GM12878 (cell line): Measurements from ENCODE around the gene EGR4. TPM values are rescaled to one million over a fixed set of nuclear protein-coding genes. Genes with fewer than 3 reads are reported as not detected.

Source experiments
- ATAC-seq: fragments of 200-7000 bp; cut with Tn5 transposase; 3 replicates; pipeline ENCODE4 v1.9.1; 2020; ENCODE audit warnings: mild to moderate bottlenecking, moderate library complexity
- BruUV-seq: library from RNA; stranded (reverse); fragments of 400-500 nt; replicated peaks from 2 replicates; lab custom pipeline; 2021; lab: Mats Ljungman, UMichigan
- CTCF ChIA-PET: fragments of 300-600 bp; sonication (Branson Sonifier 250); formaldehyde crosslinking; extraction: SDS; loops from one replicate; lab custom pipeline; 2021; ENCODE audit warnings: inconsistent platforms; lab: Yijun Ruan, JAX
- POLR2A ChIA-PET: fragments of 350-600 bp; formaldehyde crosslinking; extraction: SDS; loops from one replicate; lab custom pipeline; 2021; ENCODE audit warnings: inconsistent platforms; lab: Charles Lee
- RAD21 ChIA-PET: fragments of 300-600 bp; sonication (Branson Sonifier 250); formaldehyde crosslinking; loops from one replicate; lab custom pipeline; 2023; ENCODE audit warnings: antibody characterized with exemption; ENCODE audit not compliant: unreplicated experiment; lab: Charles Lee
- SMC1A ChIA-PET: fragments of 300-600 bp; sonication (Branson Sonifier 250); formaldehyde crosslinking; loops from one replicate; lab custom pipeline; 2023; ENCODE audit not compliant: unreplicated experiment, uncharacterized antibody; lab: Charles Lee
- DNase-seq: peaks from one replicate; pipeline ENCODE4 v3.0.0-alpha.2; 2011; ENCODE audit warnings: low read depth, low spot score
- FAIRE-seq: peaks from 3 replicates; lab custom pipeline; 2011; peaks lifted over from hg19 to GRCh38; lab: Jason Lieb, UNC
- H2AFZ ChIP-seq: 2 replicates; pipeline ENCODE4 v1.6.0; 2011; ENCODE audit warnings: low read depth, low read length, control low read depth; ENCODE audit not compliant: control insufficient read depth
- H3K27ac ChIP-seq: 2 replicates; pipeline ENCODE4 v1.5.1; 2011; ENCODE audit warnings: control low read depth; ENCODE audit not compliant: control insufficient read depth, insufficient read depth
- H3K27me3 ChIP-seq, 2 experiments: replicated peaks in 1 of 2; 2 replicates each; pipeline versions ENCODE4 v1.6.0 to v1.6.1; 2011; ENCODE audit warnings: low read length in 1 of 2; ENCODE audit not compliant: control insufficient read depth in 2 of 2, insufficient read depth in 2 of 2
- H3K36me3 ChIP-seq, 2 experiments: 2 replicates each; pipeline ENCODE4 v1.5.1; 2011; ENCODE audit warnings: low read length in 1 of 2; ENCODE audit not compliant: control insufficient read depth in 2 of 2, insufficient read depth in 2 of 2
- H3K4me1 ChIP-seq: 2 replicates; pipeline ENCODE4 v1.6.1; 2011; ENCODE audit warnings: mild to moderate bottlenecking, low read length, moderate library complexity, mixed read lengths; ENCODE audit not compliant: control insufficient read depth, insufficient read depth
- H3K4me2 ChIP-seq: 2 replicates; pipeline ENCODE4 v1.6.0; 2011; ENCODE audit warnings: control low read depth; ENCODE audit not compliant: control insufficient read depth, insufficient read depth
- H3K4me3 ChIP-seq: fragments of 200-600 bp; sonication (generic); 2 replicates; pipeline ENCODE4 v1.5.1; 2016
- H3K79me2 ChIP-seq: 2 replicates; pipeline ENCODE4 v1.6.0; 2011; ENCODE audit warnings: low read length; ENCODE audit not compliant: control insufficient read depth, insufficient read depth
- H3K9ac ChIP-seq: 2 replicates; pipeline ENCODE4 v1.8.0; 2011; ENCODE audit warnings: low read length, control low read depth, mixed read lengths; ENCODE audit not compliant: control insufficient read depth, insufficient read depth
- H3K9me3 ChIP-seq: replicated peaks from 3 replicates; pipeline ENCODE4 v1.5.1; 2011; ENCODE audit warnings: mild to moderate bottlenecking, low read length; ENCODE audit not compliant: control insufficient read depth, insufficient read depth
- H4K20me1 ChIP-seq: 2 replicates; pipeline ENCODE4 v1.6.0; 2011; ENCODE audit not compliant: control insufficient read depth, insufficient read depth
- ATF3 ChIP-seq: IDR thresholded peaks from 2 replicates; pipeline ENCODE4 v1.6.1; 2011; ENCODE audit warnings: low read depth, mild to moderate bottlenecking, low read length, moderate library complexity, borderline replicate concordance; ENCODE audit errors: extremely low read depth
- HDGF ChIP-seq: fragments of 450-650 bp; IDR thresholded peaks from 2 replicates; pipeline ENCODE4 v1.6.1; 2016; ENCODE audit warnings: antibody characterized with exemption
- IKZF1 ChIP-seq: fragments of 450-650 bp; conservative IDR thresholded peaks from 2 replicates; pipeline ENCODE4 v1.6.1; 2017; ENCODE audit warnings: antibody characterized with exemption, mild to moderate bottlenecking
- KDM1A ChIP-seq: fragments of 200-600 bp; sonication (generic); IDR thresholded peaks from 2 replicates; pipeline ENCODE4 v1.6.1; 2016; ENCODE audit warnings: borderline replicate concordance
- NFXL1 ChIP-seq: fragments of 450-650 bp; IDR thresholded peaks from 2 replicates; pipeline ENCODE4 v1.6.1; 2017; ENCODE audit warnings: antibody characterized with exemption, mild to moderate bottlenecking, borderline replicate concordance
- NFYA ChIP-seq: IDR thresholded peaks from 2 replicates; pipeline ENCODE4 v1.6.1; 2011; ENCODE audit warnings: low read depth, mild to moderate bottlenecking, low read length, improper control_type of control experiment, borderline replicate concordance
- PML ChIP-seq: IDR thresholded peaks from 2 replicates; pipeline ENCODE4 v1.6.1; 2012; ENCODE audit warnings: low read length, inconsistent platforms
- POLR2AphosphoS2 ChIP-seq: IDR thresholded peaks from 2 replicates; pipeline ENCODE4 v1.6.1; 2011; ENCODE audit warnings: low read depth, mild to moderate bottlenecking, low read length, improper control_type of control experiment, moderate library complexity
- PRDM15 ChIP-seq: fragments of 450-650 bp; formaldehyde crosslinking; IDR thresholded peaks from 2 replicates; pipeline ENCODE4 v1.4.0; 2020; ENCODE audit warnings: mild to moderate bottlenecking, moderate library complexity
- SMAD1 ChIP-seq: fragments of 450-650 bp; IDR thresholded peaks from 2 replicates; pipeline ENCODE4 v1.6.1; 2018; ENCODE audit warnings: mild to moderate bottlenecking, low read depth; ENCODE audit not compliant: partially characterized antibody
- STAT1 ChIP-seq: fragments of 450-650 bp; conservative IDR thresholded peaks from 2 replicates; pipeline ENCODE4 v1.6.1; 2014; ENCODE audit warnings: antibody characterized with exemption, mild to moderate bottlenecking
- TCF7 ChIP-seq: IDR thresholded peaks from 2 replicates; pipeline ENCODE4 v1.6.1; 2014; ENCODE audit warnings: antibody characterized with exemption, borderline replicate concordance
- WRNIP1 ChIP-seq: IDR thresholded peaks from 2 replicates; pipeline ENCODE4 v1.6.1; 2011; ENCODE audit warnings: low read depth, low read length, improper control_type of control experiment, borderline replicate concordance
- YY1 ChIP-seq: IDR thresholded peaks from 2 replicates; pipeline ENCODE4 v1.6.1; 2011; ENCODE audit warnings: low read depth, mild to moderate bottlenecking, low read length
- ZBED1 ChIP-seq: IDR thresholded peaks from 2 replicates; pipeline ENCODE4 v1.6.1; 2016; ENCODE audit warnings: borderline replicate concordance
- ZNF622 ChIP-seq: fragments of 450-650 bp; IDR thresholded peaks from 2 replicates; pipeline ENCODE4 v1.6.1; 2017; ENCODE audit warnings: mild to moderate bottlenecking, inconsistent platforms
- WGBS: methylation state at CpG from one replicate; pipeline ENCODE4 v1.1.6; 2016; ENCODE audit warnings: low lambda C conversion rate; ENCODE audit not compliant: insufficient replicate concordance, insufficient coverage; ENCODE audit errors: missing lambda C conversion rate; 5-methylcytosine and 5-hydroxymethylcytosine counted together
- in situ Hi-C: fragments of 300-500 bp; cut with MboI; formaldehyde crosslinking; loops from 9 replicates; pipeline ENCODE4 v1.14.3; 2018; ENCODE audit warnings: mixed read lengths
- intact Hi-C: fragments of 100-400 bp; cut with micrococcal nuclease; formaldehyde crosslinking; loops from one replicate; pipeline ENCODE4 v1.14.2; 2022; ENCODE audit not compliant: unreplicated experiment
- polyA plus RNA-seq, 11 experiments: library from polyadenylated mRNA; depleted of rRNA in 4 of 11; unstranded in 6 of 11; stranded (reverse) in 5 of 11; fragments of >200 nt; fragmentation: Nextera tagmentation in 4 of 11; fragmentation: Illumina TruSeq in 1 of 11; extraction: Ambion mirVana in 4 of 11; extraction: Trizol in 1 of 11; gene quantifications; 1 replicate in 1 of 11; 2 replicates in 10 of 11; pipeline versions ENCODE4 v1.2.1 to v1.2.3, GENCODE V29; 2011 to 2016; ENCODE audit warnings: inconsistent platforms in 2 of 11, missing spikeins in 2 of 11, low read depth in 1 of 11
- total RNA-seq, 4 experiments: library from RNA; depleted of rRNA in 3 of 4; stranded (reverse); fragments of >200 nt in 3 of 4; fragmentation: Illumina TruSeq in 1 of 4; extraction: Trizol in 1 of 4; gene quantifications; 2 replicates each; pipeline versions ENCODE4 v1.2.1 to v1.2.3, GENCODE V29; 2013 to 2021
- TF ChIP-seq, protein P1 (sequence below): fragments of 450-650 bp; IDR thresholded peaks from 2 replicates; pipeline ENCODE4 v1.6.1; 2018; ENCODE audit warnings: mild to moderate bottlenecking, low read depth, moderate library complexity; ENCODE audit not compliant: partially characterized antibody

Gene EGR4
- total and polyA plus RNA-seq, 10 of the 15 experiments (the other 5 are each of a cell fraction or from before 2014, with no cell fraction given) = 0.07 TPM; not detected in 9

- RAD21 ChIA-PET = no interaction called here
- Histone ChIP-seq H3K4me2 (no peak overlapping the region), H2AFZ (no peak overlapping the region), H3K36me3 (peaks cover 14 to 23% of the 10 kb centered on the region in 2 experiments; a peak in 3 of 4 replicates), H3K27ac (no peak overlapping the region), H4K20me1 (no peaks in the 10 kb centered on the region), H3K4me1 (no peaks in the 10 kb centered on the region), H3K9me3 (no peaks in the 10 kb centered on the region), H3K9ac (no peak overlapping the region), H3K27me3 (no peaks in the 10 kb centered on the region), H3K79me2 (no peaks in the 10 kb centered on the region), H3K4me3 (no peak overlapping the region)
- 96% methylated on average over 8 of the region's 8 CpGs for WGBS
- in situ Hi-C loops (no loop called here), intact Hi-C loops (no loop called here)
- no TSS peak for BruUV-seq
- FAIRE-seq = no peak
- POLR2A ChIA-PET = interaction anchor here (0.8 kb wide), 1 partner anchor 10 kb away, joined by 3 read pairs; no protein-coding TSS in a partner anchor
- ATAC-seq = no peak
- CTCF ChIA-PET = no interaction called here
- no peak for DNase-seq
- SMC1A ChIA-PET = no interaction called here
- TF ChIP-seq KDM1A = no peak
- TF ChIP-seq ATF3 = no peak
- TF ChIP-seq IKZF1 = no peak
- TF ChIP-seq SMAD1 = no peak
- TF ChIP-seq PML = no peak
- no peak for TF ChIP-seq ZBED1
- TF ChIP-seq WRNIP1 = no peak
- no peak for TF ChIP-seq ZNF622
- no peak for TF ChIP-seq STAT1
- no peak for TF ChIP-seq NFXL1
- no peak for TF ChIP-seq YY1
- TF ChIP-seq TCF7 = no peak
- TF ChIP-seq PRDM15 (CRISPR knock-in tag) = no peak
- TF ChIP-seq NFYA = no peak
- TF ChIP-seq, protein P1, sequence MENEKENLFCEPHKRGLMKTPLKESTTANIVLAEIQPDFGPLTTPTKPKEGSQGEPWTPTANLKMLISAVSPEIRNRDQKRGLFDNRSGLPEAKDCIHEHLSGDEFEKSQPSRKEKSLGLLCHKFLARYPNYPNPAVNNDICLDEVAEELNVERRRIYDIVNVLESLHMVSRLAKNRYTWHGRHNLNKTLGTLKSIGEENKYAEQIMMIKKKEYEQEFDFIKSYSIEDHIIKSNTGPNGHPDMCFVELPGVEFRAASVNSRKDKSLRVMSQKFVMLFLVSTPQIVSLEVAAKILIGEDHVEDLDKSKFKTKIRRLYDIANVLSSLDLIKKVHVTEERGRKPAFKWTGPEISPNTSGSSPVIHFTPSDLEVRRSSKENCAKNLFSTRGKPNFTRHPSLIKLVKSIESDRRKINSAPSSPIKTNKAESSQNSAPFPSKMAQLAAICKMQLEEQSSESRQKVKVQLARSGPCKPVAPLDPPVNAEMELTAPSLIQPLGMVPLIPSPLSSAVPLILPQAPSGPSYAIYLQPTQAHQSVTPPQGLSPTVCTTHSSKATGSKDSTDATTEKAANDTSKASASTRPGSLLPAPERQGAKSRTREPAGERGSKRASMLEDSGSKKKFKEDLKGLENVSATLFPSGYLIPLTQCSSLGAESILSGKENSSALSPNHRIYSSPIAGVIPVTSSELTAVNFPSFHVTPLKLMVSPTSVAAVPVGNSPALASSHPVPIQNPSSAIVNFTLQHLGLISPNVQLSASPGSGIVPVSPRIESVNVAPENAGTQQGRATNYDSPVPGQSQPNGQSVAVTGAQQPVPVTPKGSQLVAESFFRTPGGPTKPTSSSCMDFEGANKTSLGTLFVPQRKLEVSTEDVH = no peak
- no peak for TF ChIP-seq POLR2AphosphoS2
- no peak for TF ChIP-seq HDGF
These were observed 34.1 kb downstream of the EGR4 start for GRCh38 chr2:73259276-73259675.
